Stimulated activated CD4-positive, alpha-beta T cell treated with anti-CD3 and anti-CD28 coated beads, Interleukin-12 subunit alpha, Interleukin-12 subunit beta, amount 100 ng/mL, for 4 hours (primary cell): ENCODE results near the gene KDM2B.

Experiments
- DNase-seq: peaks from one replicate; pipeline ENCODE4 v3.0.0-alpha.2; 2020

Gene KDM2B

GRCh38 chr12:121525411-121525810 lies 55.4 kb downstream of the KDM2B start:
- no peak for DNase-seq

- DNase-seq = no peak
Observed at GRCh38 chr12:121524196-121524916, 56.5 kb downstream of the KDM2B start.

- DNase-seq = no peak
Observed at GRCh38 chr12:121523741-121524140, 57.1 kb downstream of the KDM2B start.

- DNase-seq = no peak
Observed at GRCh38 chr12:121522971-121523370, 57.9 kb downstream of the KDM2B start.

GRCh38 chr12:121520586-121521086 lies 60.2 kb downstream of the KDM2B start:
- no peak for DNase-seq

GRCh38 chr12:121520119-121520518 lies 60.7 kb downstream of the KDM2B start:
- no peak for DNase-seq

GRCh38 chr12:121519227-121519626 lies 61.6 kb downstream of the KDM2B start:
- no peak for DNase-seq

GRCh38 chr12:121518656-121519055 lies 62.2 kb downstream of the KDM2B start:
- DNase-seq = no peak

- no peak for DNase-seq
Observed at GRCh38 chr12:121516437-121517011, 64.3 kb downstream of the KDM2B start.

- DNase-seq = no peak
Observed at GRCh38 chr12:121515615-121516014, 65.2 kb downstream of the KDM2B start.

GRCh38 chr12:121514184-121514742 lies 66.6 kb downstream of the KDM2B start:
- DNase-seq = no peak

GRCh38 chr12:121513464-121514183 lies 67.2 kb downstream of the KDM2B start:
- DNase-seq = no peak

- no peak for DNase-seq
Observed at GRCh38 chr12:121512561-121512960, 68.3 kb downstream of the KDM2B start.

- no peak for DNase-seq
Observed at GRCh38 chr12:121511916-121512315, 68.9 kb downstream of the KDM2B start.

- DNase-seq = no peak
Observed at GRCh38 chr12:121509339-121509738, 71.5 kb downstream of the KDM2B start.

GRCh38 chr12:121508533-121508932 lies 72.3 kb downstream of the KDM2B start:
- DNase-seq = no peak

- DNase-seq = no peak
Observed at GRCh38 chr12:121507984-121508383, 72.8 kb downstream of the KDM2B start.

- no peak for DNase-seq
Observed at GRCh38 chr12:121507245-121507644, 73.6 kb downstream of the KDM2B start.

GRCh38 chr12:121505513-121505912 lies 75.3 kb downstream of the KDM2B start:
- DNase-seq = no peak

- DNase-seq = no peak
Observed at GRCh38 chr12:121504505-121504904, 76.3 kb downstream of the KDM2B start.

- no peak for DNase-seq
Observed at GRCh38 chr12:121503395-121503794, 77.4 kb downstream of the KDM2B start.

GRCh38 chr12:121501946-121502345 lies 78.9 kb downstream of the KDM2B start:
- no peak for DNase-seq

GRCh38 chr12:121499929-121500793 lies 80.7 kb downstream of the KDM2B start:
- peak; percentile 74 for DNase-seq
